ENCODE data around the gene KCNIP2.
A peak's percentile ranks its signal among the peaks of the same experiment; 100 is the strongest.

KCNIP2 gene

DNA sequence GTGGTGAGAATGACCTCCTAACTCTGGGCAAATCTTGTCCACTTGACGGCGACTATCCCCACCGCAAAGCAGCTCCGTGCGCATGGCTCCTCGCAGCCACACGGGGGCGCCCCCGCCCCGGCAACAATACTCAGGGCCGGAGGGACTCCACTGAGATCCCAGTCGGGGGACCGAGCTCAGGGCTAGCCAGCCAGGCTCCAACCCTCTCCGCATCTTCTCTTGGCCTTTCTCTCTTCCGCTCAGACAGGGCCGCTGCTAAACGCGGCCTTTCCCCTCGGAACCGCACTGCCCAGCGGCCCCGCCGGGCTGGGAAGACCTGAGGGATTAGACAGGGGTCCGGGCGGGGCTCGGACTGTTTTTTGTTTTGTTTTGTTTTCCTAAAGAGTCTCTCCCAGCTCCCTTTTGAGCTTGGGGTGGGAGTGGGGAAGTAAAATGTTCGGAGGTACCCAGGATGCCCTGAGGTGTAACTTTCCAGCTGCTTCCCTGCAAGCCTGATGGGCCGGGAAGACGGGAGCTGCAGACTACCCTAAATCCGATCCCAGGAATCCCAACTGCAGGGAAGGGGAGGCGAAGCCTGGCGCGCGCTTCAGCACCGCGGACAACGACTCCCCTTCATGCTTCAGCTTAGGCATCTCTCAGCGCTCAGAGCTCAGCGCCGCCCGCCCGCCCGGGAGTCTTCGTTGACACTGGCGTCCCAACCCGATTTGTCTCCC lies 2.7 kb downstream of the KCNIP2 start:
- CTCF ChIA-PET, result interaction anchor here (0.6 to 4.2 kb wide), 31 partner anchors 8 to 552 kb away, joined by 3 to 71 read pairs (median 4); no protein-coding TSS in a partner anchor
- POLR2A ChIA-PET, result interaction anchor here (0.9 to 3.0 kb wide), 4 partner anchors 22 to 228 kb away, joined by 3 to 17 read pairs (median 6); partner anchors contain the start of gene OGA
- DNase-seq (ENCODE audit: extremely low spot score), result peak; percentile 95
- no peak for TF ChIP-seq TARDBP (IDR thresholded peaks at IDR 0.05)
- TF ChIP-seq SUZ12 (IDR thresholded peaks at IDR 0.05), result no peak
- no peak for TF ChIP-seq SP1 (IDR thresholded peaks at IDR 0.05)
- no peak for TF ChIP-seq CTBP1 (IDR thresholded peaks at IDR 0.05; ENCODE audit: borderline replicate concordance)
- TF ChIP-seq ZNF384 (IDR thresholded peaks at IDR 0.05), result no peak
- no peak for TF ChIP-seq ARNT (IDR thresholded peaks at IDR 0.05)

- CTCF ChIA-PET, result interaction anchor here (0.7 to 4.2 kb wide), 25 partner anchors 9 to 552 kb away, joined by 3 to 71 read pairs (median 5); no protein-coding TSS in a partner anchor
- POLR2A ChIA-PET, result interaction anchor here (0.9 to 3.0 kb wide), 3 partner anchors 22 to 228 kb away, joined by 3 to 17 read pairs (median 7); partner anchors contain the start of gene OGA
- DNase-seq (ENCODE audit: extremely low spot score), result no peak
- TF ChIP-seq FOXA1 (IDR thresholded peaks at IDR 0.05) (no peak), SP1 (IDR thresholded peaks at IDR 0.05) (no peak), BHLHE40 (IDR thresholded peaks at IDR 0.05; ENCODE audit: borderline replicate concordance) (no peak), NFRKB (IDR thresholded peaks at IDR 0.05) (no peak), ZNF384 (IDR thresholded peaks at IDR 0.05) (no peak), ELF4 (IDR thresholded peaks at IDR 0.05) (no peak), L3MBTL2 (conservative IDR thresholded peaks at IDR 0.05) (no peak), FOXM1 (IDR thresholded peaks at IDR 0.05; ENCODE audit: borderline replicate concordance) (no peak), LEF1 (IDR thresholded peaks at IDR 0.05; ENCODE audit: borderline replicate concordance) (no peak), ARNT (IDR thresholded peaks at IDR 0.05) (no peak), TARDBP (IDR thresholded peaks at IDR 0.05) (no peak), SUZ12 (IDR thresholded peaks at IDR 0.05) (no peak), PKNOX1 (IDR thresholded peaks at IDR 0.05) (no peak), CTBP1 (IDR thresholded peaks at IDR 0.05; ENCODE audit: borderline replicate concordance) (no peak), HDGF (IDR thresholded peaks at IDR 0.05; ENCODE audit: borderline replicate concordance) (no peak), FOXK2 (IDR thresholded peaks at IDR 0.05) (no peak)
These were observed 3.4 kb downstream of the KCNIP2 start for GRCh38 chr10:101840102-101840684.

GRCh38 chr10:101839416-101840063 lies 4.1 kb downstream of the KCNIP2 start:
- peak; percentile 43 for DNase-seq (ENCODE audit: extremely low spot score)
- CTCF ChIA-PET, result interaction anchor here (1.5 to 4.2 kb wide), 8 partner anchors 9 to 237 kb away, joined by 3 to 71 read pairs (median 8); no protein-coding TSS in a partner anchor
- POLR2A ChIA-PET, result interaction anchor here (3.0 kb wide), 1 partner anchor 21 kb away, joined by 17 read pairs; the partner anchor contains the start of gene OGA
- TF ChIP-seq NFRKB (IDR thresholded peaks at IDR 0.05) (no peak), CTBP1 (IDR thresholded peaks at IDR 0.05; ENCODE audit: borderline replicate concordance) (no peak), TARDBP (IDR thresholded peaks at IDR 0.05) (no peak), ELF4 (IDR thresholded peaks at IDR 0.05) (no peak), ARNT (IDR thresholded peaks at IDR 0.05) (no peak), L3MBTL2 (conservative IDR thresholded peaks at IDR 0.05) (no peak), SP1 (IDR thresholded peaks at IDR 0.05) (no peak), SUZ12 (IDR thresholded peaks at IDR 0.05) (no peak), FOXM1 (IDR thresholded peaks at IDR 0.05; ENCODE audit: borderline replicate concordance) (no peak), PKNOX1 (IDR thresholded peaks at IDR 0.05) (no peak), LEF1 (IDR thresholded peaks at IDR 0.05; ENCODE audit: borderline replicate concordance) (no peak), ZNF384 (IDR thresholded peaks at IDR 0.05) (no peak), BHLHE40 (IDR thresholded peaks at IDR 0.05; ENCODE audit: borderline replicate concordance) (no peak), FOXK2 (IDR thresholded peaks at IDR 0.05) (no peak)

DNA sequence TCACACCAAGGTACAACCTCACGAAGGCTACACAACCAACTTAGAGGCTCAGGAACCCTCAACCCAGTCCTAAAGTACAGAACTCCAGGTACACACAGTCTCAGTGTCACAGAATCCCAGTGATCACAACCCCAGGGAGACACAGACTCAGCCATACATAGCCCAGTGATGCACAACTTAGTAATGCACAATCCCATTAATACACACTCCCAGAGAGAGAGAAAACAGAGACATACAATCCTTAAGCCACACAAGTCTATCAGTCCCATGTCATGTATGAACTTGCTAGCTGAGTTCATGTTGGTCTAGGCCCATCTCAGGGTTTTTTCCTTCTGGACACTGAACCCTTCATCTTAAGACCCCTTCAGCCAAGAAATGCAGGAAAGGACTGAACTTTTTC lies 4.6 kb downstream of the KCNIP2 start:
- TF ChIP-seq FOXM1 (IDR thresholded peaks at IDR 0.05; ENCODE audit: borderline replicate concordance), result no peak
- POLR2A ChIA-PET, result interaction anchor here (3.0 kb wide), 1 partner anchor 20 kb away, joined by 17 read pairs; the partner anchor contains the start of gene OGA
- CTCF ChIA-PET, result interaction anchor here (2.6 to 4.2 kb wide), 2 partner anchors 10 to 170 kb away, joined by 10 to 71 read pairs; no protein-coding TSS in a partner anchor
- DNase-seq (ENCODE audit: extremely low spot score), result no peak

DNA sequence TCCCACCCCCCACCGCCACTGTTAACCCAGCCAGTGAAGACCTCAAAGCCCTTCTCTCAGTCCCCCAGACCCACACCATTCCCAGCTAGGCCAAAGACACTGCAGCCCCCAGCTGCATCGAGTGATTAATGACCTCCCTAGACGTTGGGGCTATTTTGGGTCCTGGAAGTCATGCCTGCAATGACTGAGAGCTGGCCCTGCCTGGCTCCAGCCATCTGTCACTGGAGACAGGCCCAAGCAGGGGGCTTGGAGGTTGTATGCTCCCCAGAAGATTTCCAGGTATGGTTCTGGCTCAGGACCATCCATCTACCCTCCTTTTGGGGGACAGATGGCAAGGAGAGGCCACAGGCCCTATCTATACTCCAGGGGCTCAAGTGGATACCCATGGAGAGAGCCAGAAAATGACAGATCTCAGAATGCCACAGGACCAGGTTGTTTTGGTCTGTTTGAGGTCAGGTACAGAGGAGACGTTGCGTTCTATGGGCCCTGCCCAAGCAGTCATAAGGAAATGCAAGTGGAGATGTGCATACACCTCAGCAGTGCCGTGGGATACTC lies 5.1 kb downstream of the KCNIP2 start:
- no peak for TF ChIP-seq CTBP1 (IDR thresholded peaks at IDR 0.05; ENCODE audit: borderline replicate concordance)
- TF ChIP-seq FOXM1 (IDR thresholded peaks at IDR 0.05; ENCODE audit: borderline replicate concordance), result no peak
- no peak for TF ChIP-seq ZNF384 (IDR thresholded peaks at IDR 0.05)
- TF ChIP-seq FOXA1 (IDR thresholded peaks at IDR 0.05), result no peak
- no peak for TF ChIP-seq SUZ12 (IDR thresholded peaks at IDR 0.05)
- no peak for TF ChIP-seq LEF1 (IDR thresholded peaks at IDR 0.05; ENCODE audit: borderline replicate concordance)
- no peak for TF ChIP-seq HDGF (IDR thresholded peaks at IDR 0.05; ENCODE audit: borderline replicate concordance)
- TF ChIP-seq NFRKB (IDR thresholded peaks at IDR 0.05), result no peak
- TF ChIP-seq PKNOX1 (IDR thresholded peaks at IDR 0.05), result no peak
- POLR2A ChIA-PET, result no interaction called here
- CTCF ChIA-PET, result interaction anchor here (3.2 to 4.2 kb wide), 2 partner anchors 170 to 172 kb away, joined by 16 to 71 read pairs; no protein-coding TSS in a partner anchor
- no peak for DNase-seq (ENCODE audit: extremely low spot score)

All from HEK293T (cell line).